NB4 (cell line): ENCODE measurements around the gene ASIC2.

Experiments
- MYC ChIP-seq: IDR thresholded peaks from 2 replicates; pipeline ENCODE4 v1.6.1; 2011; ENCODE audit warnings: low read depth, low read length
- TF ChIP-seq, protein P1 (sequence below): IDR thresholded peaks from one replicate; pipeline ENCODE4 v1.5.1; 2012; ENCODE audit warnings: low read depth, low read length

DNA sequence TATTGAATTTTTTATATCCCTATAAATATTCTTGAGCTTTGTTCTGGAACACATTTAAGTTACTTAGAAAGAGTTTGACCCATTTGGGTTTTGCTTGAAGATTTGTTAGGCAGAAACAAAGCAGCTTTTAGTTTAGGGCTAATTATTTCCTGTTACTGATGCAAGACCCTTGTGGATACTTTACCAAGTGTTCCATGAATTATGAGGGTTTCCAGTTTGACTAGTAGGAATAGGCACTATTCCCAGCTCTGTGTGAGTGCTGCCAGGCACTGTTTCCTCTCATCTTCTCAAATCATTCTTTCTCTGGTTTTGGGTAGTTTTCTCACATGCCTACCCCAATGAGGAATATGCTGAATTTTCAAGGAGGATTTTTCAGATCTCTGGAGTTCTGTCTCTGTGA, 221.4 kb downstream of the ASIC2 start:
- TF ChIP-seq, protein P1, sequence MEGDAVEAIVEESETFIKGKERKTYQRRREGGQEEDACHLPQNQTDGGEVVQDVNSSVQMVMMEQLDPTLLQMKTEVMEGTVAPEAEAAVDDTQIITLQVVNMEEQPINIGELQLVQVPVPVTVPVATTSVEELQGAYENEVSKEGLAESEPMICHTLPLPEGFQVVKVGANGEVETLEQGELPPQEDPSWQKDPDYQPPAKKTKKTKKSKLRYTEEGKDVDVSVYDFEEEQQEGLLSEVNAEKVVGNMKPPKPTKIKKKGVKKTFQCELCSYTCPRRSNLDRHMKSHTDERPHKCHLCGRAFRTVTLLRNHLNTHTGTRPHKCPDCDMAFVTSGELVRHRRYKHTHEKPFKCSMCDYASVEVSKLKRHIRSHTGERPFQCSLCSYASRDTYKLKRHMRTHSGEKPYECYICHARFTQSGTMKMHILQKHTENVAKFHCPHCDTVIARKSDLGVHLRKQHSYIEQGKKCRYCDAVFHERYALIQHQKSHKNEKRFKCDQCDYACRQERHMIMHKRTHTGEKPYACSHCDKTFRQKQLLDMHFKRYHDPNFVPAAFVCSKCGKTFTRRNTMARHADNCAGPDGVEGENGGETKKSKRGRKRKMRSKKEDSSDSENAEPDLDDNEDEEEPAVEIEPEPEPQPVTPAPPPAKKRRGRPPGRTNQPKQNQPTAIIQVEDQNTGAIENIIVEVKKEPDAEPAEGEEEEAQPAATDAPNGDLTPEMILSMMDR = no peak
- TF ChIP-seq MYC = no peak
